NB4 (cell line): ENCODE measurements around the gene TM9SF1.

ENCODE experiments used
- DNase-seq: peaks from one replicate; pipeline ENCODE4 v3.0.0; 2010; ENCODE audit warnings: low read depth
- H3K4me3 ChIP-seq: one replicate; pipeline ENCODE4 v1.5.1; 2011; ENCODE audit warnings: mild to moderate bottlenecking, low read depth, low read length, moderate library complexity
- MYC ChIP-seq: IDR thresholded peaks from 2 replicates; pipeline ENCODE4 v1.6.1; 2011; ENCODE audit warnings: low read depth, low read length
- POLR2A ChIP-seq: IDR thresholded peaks from 2 replicates; pipeline ENCODE4 v1.6.1; 2011; ENCODE audit warnings: mild to moderate bottlenecking; ENCODE audit not compliant: insufficient read length; ENCODE audit errors: extremely low read depth
- TF ChIP-seq, protein P1 (sequence below): IDR thresholded peaks from one replicate; pipeline ENCODE4 v1.5.1; 2012; ENCODE audit warnings: low read depth, low read length
- TF ChIP-seq, protein P2 (sequence below): IDR thresholded peaks from 2 replicates; pipeline ENCODE4 v1.6.1; 2011; ENCODE audit warnings: low read depth, low read length

The TM9SF1 gene

DNA sequence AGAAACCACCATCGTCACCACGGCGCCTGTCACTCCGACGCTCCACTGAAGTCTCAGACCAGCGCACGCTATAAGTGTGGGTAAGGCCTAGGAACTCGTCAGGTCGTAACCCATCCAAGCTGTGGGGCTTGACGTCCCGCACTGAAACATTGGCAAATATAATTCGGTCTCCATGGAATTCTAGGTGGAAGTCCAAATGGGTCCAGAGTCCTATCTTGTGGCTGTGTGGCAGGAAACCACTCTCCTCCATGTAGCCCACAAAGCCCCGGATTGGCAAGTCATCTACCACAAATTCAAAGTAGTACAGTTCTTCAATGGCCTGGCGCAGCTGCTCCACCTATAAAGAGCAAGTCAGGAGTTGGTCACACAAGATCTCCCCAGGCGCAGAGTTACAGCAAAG is 2.3 kb downstream of the TM9SF1 start:
- no peak for DNase-seq
- no peak overlapping the region for H3K4me3 ChIP-seq
- TF ChIP-seq, protein P1, sequence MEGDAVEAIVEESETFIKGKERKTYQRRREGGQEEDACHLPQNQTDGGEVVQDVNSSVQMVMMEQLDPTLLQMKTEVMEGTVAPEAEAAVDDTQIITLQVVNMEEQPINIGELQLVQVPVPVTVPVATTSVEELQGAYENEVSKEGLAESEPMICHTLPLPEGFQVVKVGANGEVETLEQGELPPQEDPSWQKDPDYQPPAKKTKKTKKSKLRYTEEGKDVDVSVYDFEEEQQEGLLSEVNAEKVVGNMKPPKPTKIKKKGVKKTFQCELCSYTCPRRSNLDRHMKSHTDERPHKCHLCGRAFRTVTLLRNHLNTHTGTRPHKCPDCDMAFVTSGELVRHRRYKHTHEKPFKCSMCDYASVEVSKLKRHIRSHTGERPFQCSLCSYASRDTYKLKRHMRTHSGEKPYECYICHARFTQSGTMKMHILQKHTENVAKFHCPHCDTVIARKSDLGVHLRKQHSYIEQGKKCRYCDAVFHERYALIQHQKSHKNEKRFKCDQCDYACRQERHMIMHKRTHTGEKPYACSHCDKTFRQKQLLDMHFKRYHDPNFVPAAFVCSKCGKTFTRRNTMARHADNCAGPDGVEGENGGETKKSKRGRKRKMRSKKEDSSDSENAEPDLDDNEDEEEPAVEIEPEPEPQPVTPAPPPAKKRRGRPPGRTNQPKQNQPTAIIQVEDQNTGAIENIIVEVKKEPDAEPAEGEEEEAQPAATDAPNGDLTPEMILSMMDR, result no peak
- TF ChIP-seq, protein P2, sequence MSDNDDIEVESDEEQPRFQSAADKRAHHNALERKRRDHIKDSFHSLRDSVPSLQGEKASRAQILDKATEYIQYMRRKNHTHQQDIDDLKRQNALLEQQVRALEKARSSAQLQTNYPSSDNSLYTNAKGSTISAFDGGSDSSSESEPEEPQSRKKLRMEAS, result no peak
- no peak for TF ChIP-seq POLR2A
- no peak for TF ChIP-seq MYC

DNA sequence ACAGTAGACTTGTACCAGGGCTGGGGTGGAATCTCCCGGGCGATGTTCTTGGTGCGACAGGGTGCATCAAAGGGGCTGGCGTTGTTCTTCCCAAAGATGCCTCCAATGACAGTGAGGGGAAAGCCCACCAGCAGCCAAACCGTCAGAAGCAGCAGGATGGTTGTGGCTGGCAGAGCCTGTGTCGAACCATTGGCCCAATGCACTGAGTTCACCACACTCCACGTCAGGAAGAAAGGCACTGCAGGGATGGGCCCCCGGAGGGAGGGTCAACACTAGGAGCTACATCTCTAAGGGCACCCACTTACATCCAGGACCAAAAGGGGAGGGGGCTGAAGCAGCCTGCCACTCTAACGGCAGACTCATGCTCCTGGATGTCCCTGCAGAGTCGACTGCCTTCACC is 4.8 kb downstream of the TM9SF1 start:
- no peak for TF ChIP-seq MYC
- TF ChIP-seq POLR2A, result no peak
- TF ChIP-seq, protein P2, result no peak
- TF ChIP-seq, protein P1, result no peak
- no peak for DNase-seq
- H3K4me3 ChIP-seq, result no peak overlapping the region

DNA sequence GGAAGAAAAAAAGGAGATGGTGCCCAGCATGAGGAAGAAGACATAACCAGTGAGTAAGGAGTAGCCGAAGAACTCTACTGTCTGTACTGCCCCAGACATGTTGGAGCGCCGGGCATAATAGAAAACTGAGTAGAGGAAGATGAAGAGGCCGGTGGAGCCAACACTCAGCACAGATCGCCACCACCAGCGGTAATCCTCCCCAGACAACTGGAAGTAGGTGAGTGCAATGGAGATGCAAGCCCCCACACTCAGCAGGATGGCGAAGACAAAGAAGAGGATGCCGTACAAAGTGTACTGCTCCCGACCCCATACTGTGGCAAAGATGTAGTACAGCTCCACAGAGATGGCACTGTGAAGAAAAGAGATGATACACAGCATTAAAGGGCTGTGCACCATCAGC is 5.8 kb downstream of the TM9SF1 start:
- H3K4me3 ChIP-seq, result no peak overlapping the region
- no peak for DNase-seq
- TF ChIP-seq, protein P1, result no peak
- TF ChIP-seq POLR2A (no peak), MYC (no peak)
- TF ChIP-seq, protein P2, result no peak

DNA sequence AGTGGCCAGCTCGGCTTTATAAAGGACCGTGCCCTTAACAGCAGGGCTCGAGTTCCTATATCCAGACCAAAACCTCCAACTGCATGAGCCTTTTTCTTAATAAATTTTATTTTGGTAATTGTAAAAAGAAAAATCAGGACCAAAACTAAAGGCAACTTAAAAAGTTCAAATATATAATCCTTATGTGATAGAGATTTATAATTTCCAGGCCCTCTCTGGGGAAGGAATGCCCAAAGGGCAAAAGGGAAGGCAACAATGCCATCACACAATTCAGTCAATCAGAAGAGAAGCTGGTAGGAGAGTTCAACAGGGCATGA is 6.2 kb downstream of the TM9SF1 start:
- TF ChIP-seq, protein P2, result no peak
- no peak for TF ChIP-seq POLR2A
- TF ChIP-seq, protein P1, result no peak
- no peak for TF ChIP-seq MYC

DNA sequence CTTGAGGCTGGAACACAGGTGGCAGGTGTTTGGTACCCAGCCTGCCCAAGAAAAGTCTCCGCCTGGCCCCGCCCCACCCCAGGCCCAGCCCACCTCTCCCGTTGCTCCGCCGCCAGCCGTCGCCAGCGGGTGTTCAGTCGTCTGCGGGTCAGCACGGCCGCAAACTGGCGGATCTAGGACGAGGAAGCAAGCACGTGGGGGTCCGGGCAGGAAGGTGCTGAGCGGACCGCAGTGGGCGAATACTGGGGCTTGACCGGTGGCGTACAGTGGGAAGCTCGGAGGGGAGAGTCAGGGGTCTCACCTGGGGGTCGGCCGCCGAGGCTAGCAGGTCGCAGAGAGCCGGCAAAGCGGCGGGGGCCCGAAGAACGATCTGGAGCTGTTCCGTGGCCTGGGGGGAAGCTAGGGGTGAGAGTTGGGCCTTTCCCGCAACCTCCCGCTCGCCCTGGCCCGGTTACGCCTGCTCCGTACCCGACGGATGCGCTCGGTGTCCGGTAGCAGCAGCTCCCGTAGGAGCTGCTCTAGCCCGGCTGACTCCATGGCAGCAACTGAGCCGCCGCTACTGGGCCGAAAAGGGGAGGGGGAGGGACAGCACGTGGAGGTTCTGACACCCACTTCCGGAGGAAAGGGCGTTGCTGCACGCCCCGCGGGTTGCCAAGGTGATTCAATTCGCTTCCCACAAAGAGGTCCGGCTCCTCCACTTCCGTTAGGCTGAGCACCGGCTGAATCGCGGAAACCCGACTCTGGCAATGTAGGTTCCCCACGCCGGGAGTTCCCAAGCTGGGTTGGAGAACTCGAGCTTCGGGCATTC is 6.8 kb downstream of the TM9SF1 start, which contains the start of gene IPO4:
Gene IPO4 (minus strand): TSS at position 566 of the 808 bp plus-strand sequence. CDS start 29 bp downstream, at position 537.
- TF ChIP-seq, protein P2, result peak; percentile 100
- TF ChIP-seq POLR2A (peak; percentile 87), MYC (peak; percentile 100)
- TF ChIP-seq, protein P1, result no peak
- H3K4me3 ChIP-seq, result peak within 1 kb of the TSS; percentile 85
- DNase-seq, result peak; percentile 98

More for the DNA sequence above, 6.2 kb downstream of the TM9SF1 start:
- peak overlapping the region; percentile 45 for H3K4me3 ChIP-seq
- DNase-seq, result no peak

DNA sequence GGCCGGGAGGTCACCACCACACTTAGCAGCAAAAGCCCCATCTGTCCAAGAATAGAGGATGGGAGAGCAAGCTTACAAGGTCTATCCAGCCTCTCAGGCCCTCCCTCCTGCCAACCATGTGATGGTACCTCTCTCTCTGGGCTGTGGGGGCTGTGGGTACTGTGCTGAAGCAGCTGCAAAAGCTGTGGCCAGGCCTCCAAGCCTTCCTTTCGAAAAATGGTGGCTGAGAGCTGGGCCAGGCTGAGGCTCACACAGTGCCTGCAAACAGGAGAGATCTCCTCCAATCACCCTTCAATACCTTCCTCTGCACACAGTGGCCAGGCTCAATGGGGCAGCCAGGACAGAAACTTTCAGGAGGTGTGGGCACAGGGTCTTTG is 7.7 kb downstream of the TM9SF1 start:
- TF ChIP-seq POLR2A (no peak), MYC (no peak)
- TF ChIP-seq, protein P1, result no peak
- TF ChIP-seq, protein P2, result no peak
- H3K4me3 ChIP-seq, result peak overlapping the region; percentile 85
- DNase-seq, result no peak
